Sigmoid colon (tissue), 4 donors: ENCODE data around the gene RBM5.

Source experiments
- EP300 ChIP-seq, 4 donors: sonication (generic); formaldehyde crosslinking; IDR thresholded peaks; one replicate each; pipeline ENCODE4 v1.6.1; 2017; ENCODE audit warnings: antibody characterized with exemption in 4 of 4
- POLR2A ChIP-seq, 2 donors: fragments of 450-650 bp; IDR thresholded peaks; one replicate each; pipeline ENCODE4 v1.6.1; 2016; ENCODE audit warnings: antibody characterized with exemption in 2 of 2, mild to moderate bottlenecking in 2 of 2, moderate library complexity in 2 of 2
- TF ChIP-seq, protein P1 (sequence below), 4 experiments: fragments of 450-650 bp in 3 of 4; fragments of 200-600 bp in 1 of 4; IDR thresholded peaks; one replicate each; pipeline ENCODE4 v1.5.1; 2016 to 2019; ENCODE audit warnings: antibody characterized with exemption in 4 of 4, mild to moderate bottlenecking in 3 of 4, moderate library complexity in 2 of 4

GRCh38 chr3:50161320-50161719 lies 72.6 kb downstream of the RBM5 start:
- TF ChIP-seq, protein P1, sequence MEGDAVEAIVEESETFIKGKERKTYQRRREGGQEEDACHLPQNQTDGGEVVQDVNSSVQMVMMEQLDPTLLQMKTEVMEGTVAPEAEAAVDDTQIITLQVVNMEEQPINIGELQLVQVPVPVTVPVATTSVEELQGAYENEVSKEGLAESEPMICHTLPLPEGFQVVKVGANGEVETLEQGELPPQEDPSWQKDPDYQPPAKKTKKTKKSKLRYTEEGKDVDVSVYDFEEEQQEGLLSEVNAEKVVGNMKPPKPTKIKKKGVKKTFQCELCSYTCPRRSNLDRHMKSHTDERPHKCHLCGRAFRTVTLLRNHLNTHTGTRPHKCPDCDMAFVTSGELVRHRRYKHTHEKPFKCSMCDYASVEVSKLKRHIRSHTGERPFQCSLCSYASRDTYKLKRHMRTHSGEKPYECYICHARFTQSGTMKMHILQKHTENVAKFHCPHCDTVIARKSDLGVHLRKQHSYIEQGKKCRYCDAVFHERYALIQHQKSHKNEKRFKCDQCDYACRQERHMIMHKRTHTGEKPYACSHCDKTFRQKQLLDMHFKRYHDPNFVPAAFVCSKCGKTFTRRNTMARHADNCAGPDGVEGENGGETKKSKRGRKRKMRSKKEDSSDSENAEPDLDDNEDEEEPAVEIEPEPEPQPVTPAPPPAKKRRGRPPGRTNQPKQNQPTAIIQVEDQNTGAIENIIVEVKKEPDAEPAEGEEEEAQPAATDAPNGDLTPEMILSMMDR (IDR thresholded peaks at IDR 0.05) = no peak
- TF ChIP-seq POLR2A (IDR thresholded peaks at IDR 0.05) (no peak), EP300 (IDR thresholded peaks at IDR 0.05) (no peak)
